H1 (cell line): ENCODE measurements around the gene RASGRP4. TPM values are rescaled to one million over a fixed set of nuclear protein-coding genes. Genes with fewer than 3 reads are reported as not detected.

Experiments
- CTCF ChIA-PET: fragments of 300-600 bp; sonication (Branson Sonifier 250); formaldehyde crosslinking; loops from one replicate; lab custom pipeline; 2021; ENCODE audit not compliant: partially characterized antibody; lab: Charles Lee
- POLR2A ChIA-PET: fragments of 300-600 bp; sonication (Branson Sonifier 250); formaldehyde crosslinking; loops from one replicate; lab custom pipeline; 2021; ENCODE audit warnings: inconsistent platforms; ENCODE audit not compliant: partially characterized antibody; lab: Charles Lee
- DNase-seq, 2 experiments: peaks; one replicate each; pipeline versions ENCODE4 v3.0.0 to v3.0.0-alpha.2; 2010 to 2022; ENCODE audit warnings: low spot score in 2 of 2, low read depth in 1 of 2, mixed read lengths in 1 of 2
- FAIRE-seq: peaks from 2 replicates; lab custom pipeline; 2011; peaks lifted over from hg19 to GRCh38; lab: Jason Lieb, UNC
- H2AFZ ChIP-seq: 2 replicates; pipeline ENCODE4 v1.8.1; 2012; ENCODE audit warnings: low read length, inconsistent platforms
- H2AK5ac ChIP-seq: 2 replicates; pipeline ENCODE4 v1.6.1; 2013; ENCODE audit warnings: low read depth, low read length
- H2BK120ac ChIP-seq: replicated peaks from 2 replicates; pipeline ENCODE3; 2013; ENCODE audit warnings: low read depth, low read length, inconsistent platforms
- H2BK12ac ChIP-seq: 2 replicates; pipeline ENCODE4 v1.6.1; 2013; ENCODE audit warnings: low read depth, low read length
- H2BK15ac ChIP-seq: 2 replicates; pipeline ENCODE4 v1.6.1; 2013; ENCODE audit warnings: low read length
- H2BK20ac ChIP-seq: 2 replicates; pipeline ENCODE4 v1.6.1; 2013; ENCODE audit warnings: low read length
- H2BK5ac ChIP-seq: 2 replicates; pipeline ENCODE4 v1.6.1; 2013; ENCODE audit warnings: low read depth, low read length
- H3K14ac ChIP-seq: 2 replicates; pipeline ENCODE4 v1.6.1; 2013; ENCODE audit warnings: inconsistent platforms; ENCODE audit not compliant: insufficient read length
- H3K18ac ChIP-seq: 2 replicates; pipeline ENCODE4 v1.6.1; 2013; ENCODE audit warnings: low read length; ENCODE audit errors: extremely low read depth
- H3K23ac ChIP-seq: 2 replicates; pipeline ENCODE4 v1.6.1; 2013; ENCODE audit warnings: inconsistent platforms; ENCODE audit not compliant: insufficient read length
- H3K23me2 ChIP-seq: 2 replicates; pipeline ENCODE4 v1.6.1; 2013; ENCODE audit warnings: low read depth, low read length
- H3K27ac ChIP-seq: 2 replicates; pipeline ENCODE4 v1.6.1; 2011; ENCODE audit warnings: low read depth, low read length, inconsistent platforms
- H3K27me3 ChIP-seq, 4 experiments: replicated peaks in 1 of 4; 1 replicate in 1 of 4; 2 replicates in 3 of 4; pipeline versions ENCODE4 v1.6.1 to v1.8.1; 2011 to 2013; ENCODE audit warnings: low read length in 3 of 4, mild to moderate bottlenecking in 3 of 4, inconsistent platforms in 2 of 4, mixed read lengths in 2 of 4, moderate library complexity in 1 of 4; ENCODE audit not compliant: control insufficient read depth in 3 of 4, insufficient read depth in 3 of 4; ENCODE audit errors: extremely low read depth in 1 of 4
- H3K36me3 ChIP-seq, 4 experiments: 2 replicates each; pipeline versions ENCODE4 v1.6.1 to v1.8.1; 2011 to 2013; ENCODE audit warnings: mild to moderate bottlenecking in 4 of 4, low read length in 3 of 4, moderate library complexity in 2 of 4, control low read depth in 1 of 4, inconsistent platforms in 1 of 4; ENCODE audit not compliant: insufficient read depth in 4 of 4, control insufficient read depth in 2 of 4
- H3K4ac ChIP-seq: replicated peaks from 2 replicates; pipeline ENCODE3; 2013; ENCODE audit warnings: low read length, low read depth, mixed read lengths, inconsistent platforms; ENCODE audit not compliant: insufficient read length
- H3K4me1 ChIP-seq, 4 experiments: replicated peaks in 1 of 4; 1 replicate in 1 of 4; 2 replicates in 3 of 4; pipeline versions ENCODE4 v1.6.1 to v1.8.1; 2011 to 2013; ENCODE audit warnings: low read length in 3 of 4, inconsistent platforms in 2 of 4, mixed read lengths in 1 of 4; ENCODE audit not compliant: insufficient read depth in 4 of 4, control insufficient read depth in 3 of 4
- H3K4me2 ChIP-seq, 2 experiments: 2 replicates each; pipeline versions ENCODE4 v1.6.1 to v1.8.1; 2011 to 2013; ENCODE audit warnings: low read depth in 2 of 2, low read length in 2 of 2, control low read depth in 1 of 2, inconsistent platforms in 1 of 2, mild to moderate bottlenecking in 1 of 2; ENCODE audit not compliant: insufficient read depth in 1 of 2
- H3K4me3 ChIP-seq, 4 experiments: fragments of 200-600, 300-600 bp in 1 of 4; sonication (generic), shearing (Covaris generic), sonication (Bioruptor Twin) in 1 of 4; 2 replicates each; pipeline versions ENCODE4 v1.5.1 to v1.8.1; 2011 to 2016; ENCODE audit warnings: low read length in 4 of 4, low read depth in 3 of 4, control low read depth in 2 of 4, inconsistent platforms in 2 of 4, mild to moderate bottlenecking in 2 of 4, mixed read lengths in 1 of 4, moderate library complexity in 1 of 4; ENCODE audit not compliant: insufficient read depth in 2 of 4; ENCODE audit errors: extremely low read depth in 1 of 4
- H3K56ac ChIP-seq: replicated peaks from 2 replicates; pipeline ENCODE3; 2013; ENCODE audit warnings: low read depth, mild to moderate bottlenecking, mixed read lengths, low read length, inconsistent platforms; ENCODE audit not compliant: insufficient read length
- H3K79me1 ChIP-seq: 2 replicates; pipeline ENCODE4 v1.6.1; 2013; ENCODE audit warnings: low read depth, low read length, control low read depth
- H3K79me2 ChIP-seq, 2 experiments: 2 replicates each; pipeline versions ENCODE4 v1.6.1 to v1.8.1; 2012 to 2013; ENCODE audit warnings: low read length in 2 of 2, mild to moderate bottlenecking in 2 of 2, inconsistent platforms in 1 of 2; ENCODE audit not compliant: insufficient read depth in 2 of 2, control insufficient read depth in 1 of 2
- H3K9ac ChIP-seq, 4 experiments: replicated peaks in 1 of 4; 1 replicate in 1 of 4; 2 replicates in 3 of 4; pipeline versions ENCODE4 v1.6.1 to v1.8.1; 2011 to 2013; ENCODE audit warnings: low read depth in 3 of 4, low read length in 3 of 4, control low read depth in 2 of 4, mild to moderate bottlenecking in 2 of 4, moderate library complexity in 2 of 4, inconsistent platforms in 1 of 4; ENCODE audit errors: extremely low read depth in 1 of 4
- H3K9me3 ChIP-seq, 2 experiments: 2 replicates each; pipeline versions ENCODE4 v1.6.1 to v1.8.1; 2012 to 2013; ENCODE audit warnings: mild to moderate bottlenecking in 2 of 2, moderate library complexity in 2 of 2, control low read depth in 1 of 2, inconsistent platforms in 1 of 2, low read depth in 1 of 2, low read length in 1 of 2, mixed read lengths in 1 of 2; ENCODE audit not compliant: insufficient read depth in 2 of 2
- H4K20me1 ChIP-seq, 2 experiments: replicated peaks in 1 of 2; 2 replicates each; pipeline versions ENCODE3 to v1.8.1; 2011 to 2013; ENCODE audit warnings: inconsistent platforms in 2 of 2, low read length in 2 of 2, mild to moderate bottlenecking in 1 of 2; ENCODE audit not compliant: insufficient read depth in 2 of 2, control insufficient read depth in 1 of 2
- H4K5ac ChIP-seq: 2 replicates; pipeline ENCODE4 v1.6.1; 2013; ENCODE audit warnings: low read length, low read depth, mixed read lengths, inconsistent platforms; ENCODE audit not compliant: insufficient read length
- H4K8ac ChIP-seq: 2 replicates; pipeline ENCODE4 v1.8.0; 2013; ENCODE audit warnings: mild to moderate bottlenecking, moderate library complexity, low read length, inconsistent platforms; ENCODE audit not compliant: insufficient read depth; ENCODE audit errors: extremely low read depth
- H4K91ac ChIP-seq: replicated peaks from 2 replicates; pipeline ENCODE3; 2013; ENCODE audit warnings: low read length, mixed read lengths, inconsistent platforms; ENCODE audit not compliant: insufficient read length
- BCL11A ChIP-seq, 2 experiments: IDR thresholded peaks; one replicate each; pipeline ENCODE4 v1.6.1; 2011; ENCODE audit warnings: low read depth in 2 of 2, low read length in 2 of 2, mild to moderate bottlenecking in 2 of 2
- BRCA1 ChIP-seq: IDR thresholded peaks from 2 replicates; pipeline ENCODE4 v1.6.1; 2012; ENCODE audit warnings: low read depth, low read length, improper control_type of control experiment
- HDAC6 ChIP-seq: IDR thresholded peaks from one replicate; pipeline ENCODE4 v1.7.1; 2012; ENCODE audit warnings: low read depth, mild to moderate bottlenecking, inconsistent platforms, low read length, moderate library complexity
- KDM4A ChIP-seq: IDR thresholded peaks from one replicate; pipeline ENCODE4 v1.7.1; 2012; ENCODE audit warnings: low read depth, mild to moderate bottlenecking, moderate library complexity, low read length, inconsistent platforms; ENCODE audit not compliant: severe bottlenecking
- MAX ChIP-seq: IDR thresholded peaks from 2 replicates; pipeline ENCODE4 v1.6.1; 2012; ENCODE audit warnings: inconsistent platforms
- RBBP5 ChIP-seq: IDR thresholded peaks from 2 replicates; pipeline ENCODE4 v1.7.1; 2012; ENCODE audit warnings: low read depth, mild to moderate bottlenecking, inconsistent platforms, low read length, moderate library complexity, borderline replicate concordance
- SRF ChIP-seq: IDR thresholded peaks from 2 replicates; pipeline ENCODE4 v1.6.1; 2011; ENCODE audit warnings: mild to moderate bottlenecking, low read depth, low read length, moderate library complexity
- TBP ChIP-seq: IDR thresholded peaks from 2 replicates; pipeline ENCODE4 v1.6.1; 2011; ENCODE audit warnings: low read depth, low read length, improper control_type of control experiment
- USF2 ChIP-seq: IDR thresholded peaks from 2 replicates; pipeline ENCODE4 v1.6.1; 2011; ENCODE audit warnings: low read length, improper control_type of control experiment
- ZNF274 ChIP-seq: IDR thresholded peaks from 2 replicates; pipeline ENCODE4 v1.7.0; 2012; ENCODE audit warnings: low read length, borderline replicate concordance; ENCODE audit errors: extremely low read depth
- WGBS, 2 experiments: shearing (Covaris generic) in 1 of 2; methylation state at CpG; one replicate each; pipeline versions ENCODE4 v1.1.6 to v1.1.7; 2013 to 2015; ENCODE audit warnings: low lambda C conversion rate in 2 of 2, mixed read lengths in 2 of 2, inconsistent platforms in 1 of 2, low coverage in 1 of 2, missing lambda C conversion rate in 1 of 2; ENCODE audit not compliant: insufficient replicate concordance in 2 of 2, insufficient coverage in 1 of 2, insufficient read length in 1 of 2; ENCODE audit errors: extremely low coverage in 1 of 2, missing lambda C conversion rate in 1 of 2; 5-methylcytosine and 5-hydroxymethylcytosine counted together
- polyA plus RNA-seq, 7 experiments: library from polyadenylated mRNA; depleted of rRNA in 3 of 7; stranded (reverse) in 5 of 7; unstranded in 2 of 7; fragments of >200 nt in 5 of 7; fragments of 200-250 nt in 2 of 7; gene quantifications; 1 replicate in 5 of 7; 2 replicates in 1 of 7; 4 replicates in 1 of 7; pipeline versions ENCODE4 v1.2.1 to v1.2.3, GENCODE V29; 2011 to 2013; ENCODE audit warnings: missing spikeins in 2 of 7, mixed read lengths in 2 of 7
- total RNA-seq: library from RNA; stranded (reverse); fragmentation: NEBNext Ultra II Directional; extraction: Animal tissue kit (Norgen Biotek cat#: 25700); gene quantifications from 2 replicates; pipeline ENCODE4 v1.2.1, GENCODE V29; 2021

The RASGRP4 gene
- total and polyA plus RNA-seq, 2 of the 8 experiments (the other 6 are each of a cell fraction or from before 2014, with no cell fraction given), result 1.9 to 3.1 TPM

- Histone ChIP-seq H4K20me1 (peaks cover 0 to 2% of the 10 kb centered on the region in 2 experiments), H3K4me3 (no peak overlapping the region), H2AK5ac (no peak overlapping the region), H3K23me2 (peaks cover 6% of the 10 kb centered on the region; the same call in 1 of the 2 replicates), H2BK15ac (no peak overlapping the region), H2BK20ac (no peak overlapping the region), H3K4ac (no peak overlapping the region), H3K79me2 (no peaks in the 10 kb centered on the region), H3K18ac (no peak overlapping the region), H3K27me3 (no peaks in the 10 kb centered on the region), H3K27ac (no peak overlapping the region), H3K56ac (no peak overlapping the region), H3K9me3 (no peaks in the 10 kb centered on the region), H3K79me1 (no peaks in the 10 kb centered on the region), H3K36me3 (peaks cover 8 to 46% (median 24%) of the 10 kb centered on the region in 4 experiments), H2BK5ac (no peak overlapping the region), H4K8ac (no peak overlapping the region), H4K5ac (no peak overlapping the region), H3K14ac (no peak overlapping the region), H3K23ac (no peak overlapping the region), H4K91ac (no peak overlapping the region), H3K4me2 (no peak overlapping the region), H2BK12ac (no peak overlapping the region), H2BK120ac (no peak overlapping the region), H3K4me1 (peaks cover 0 to 3% (median 0%) of the 10 kb centered on the region in 4 experiments; a peak in 1 of 7 replicates), H2AFZ (no peak overlapping the region), H3K9ac (no peak overlapping the region)
- FAIRE-seq, result no peak
- CTCF ChIA-PET, result interaction anchor here (1.4 kb wide), 1 partner anchor 68 kb away, joined by 7 read pairs; the partner anchor contains the start of gene FAM98C
- DNase-seq, result no peak
- WGBS, 2 experiments, result 92% methylated on average over 12 of the region's 12 CpGs; no CpG with 5 or more reads in 1 of the 2 experiments
- POLR2A ChIA-PET, result interaction anchor here (0.8 to 1.9 kb wide), 4 partner anchors 8 to 25 kb away, joined by 4 to 7 read pairs (median 6); no protein-coding TSS in a partner anchor
- TF ChIP-seq BCL11A (IDR thresholded peaks at IDR 0.05; ENCODE audit: low read depth in 2 of 2, low read length in 2 of 2) (no peak), KDM4A (no peak), HDAC6 (no peak), BRCA1 (no peak), USF2 (no peak), MAX (no peak), SRF (no peak), TBP (no peak), RBBP5 (no peak), ZNF274 (no peak)
These were observed 44.9 kb upstream of the RASGRP4 start for GRCh38 chr19:38470788-38471480.
